Esophagus squamous epithelium (tissue), 4 donors: ENCODE results near the gene TEX19.

Source experiments
- POLR2A ChIP-seq, 4 donors: fragments of 450-650 bp; IDR thresholded peaks; one replicate each; pipeline ENCODE4 v1.6.1; 2017; ENCODE audit warnings: antibody characterized with exemption in 4 of 4, mild to moderate bottlenecking in 4 of 4, moderate library complexity in 3 of 4
- TF ChIP-seq, protein P1 (sequence below), 6 experiments: fragments of 450-650 bp in 4 of 6; fragments of 200-600 bp in 2 of 6; sonication (generic) in 2 of 6; IDR thresholded peaks; one replicate each; pipeline ENCODE4 v1.5.1; 2016 to 2019; ENCODE audit warnings: antibody characterized with exemption in 6 of 6, mild to moderate bottlenecking in 4 of 6, moderate library complexity in 4 of 6

DNA sequence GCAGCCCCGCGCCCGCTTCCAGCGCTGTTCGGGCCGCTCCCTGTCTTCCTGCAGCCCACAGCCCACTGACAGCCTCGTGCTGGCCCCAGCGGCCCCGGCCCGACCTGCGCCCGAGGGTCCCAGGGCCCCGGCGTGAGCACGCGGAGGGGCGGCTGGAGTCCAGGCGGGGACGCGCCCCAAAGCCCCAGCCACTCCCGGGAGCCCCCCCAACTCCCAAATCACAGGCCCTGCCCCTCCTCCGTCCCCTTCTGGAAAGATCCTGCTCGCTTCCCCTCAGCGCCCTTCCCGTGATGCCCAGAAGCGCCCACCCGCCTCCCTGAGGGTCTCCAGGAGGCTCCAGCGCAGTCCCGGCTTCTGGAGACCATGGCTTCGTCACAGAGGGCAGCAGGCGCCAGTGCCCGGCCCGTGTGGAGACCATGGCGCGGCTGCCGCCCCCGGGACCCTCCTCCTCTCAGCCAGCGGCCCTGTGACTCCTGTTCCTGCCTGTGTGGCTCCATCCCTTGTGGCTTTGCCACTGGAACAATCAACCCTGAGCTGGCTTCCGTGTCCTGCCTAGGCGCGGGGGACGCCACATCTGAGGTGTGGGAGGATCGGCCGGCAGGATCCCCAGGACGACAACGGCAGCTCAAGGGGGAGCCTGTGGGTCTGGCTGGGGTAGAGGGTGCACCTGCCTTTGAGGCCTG, 16.5 kb downstream of the TEX19 start:
- no peak for TF ChIP-seq POLR2A (IDR thresholded peaks at IDR 0.05)
- TF ChIP-seq, protein P1, sequence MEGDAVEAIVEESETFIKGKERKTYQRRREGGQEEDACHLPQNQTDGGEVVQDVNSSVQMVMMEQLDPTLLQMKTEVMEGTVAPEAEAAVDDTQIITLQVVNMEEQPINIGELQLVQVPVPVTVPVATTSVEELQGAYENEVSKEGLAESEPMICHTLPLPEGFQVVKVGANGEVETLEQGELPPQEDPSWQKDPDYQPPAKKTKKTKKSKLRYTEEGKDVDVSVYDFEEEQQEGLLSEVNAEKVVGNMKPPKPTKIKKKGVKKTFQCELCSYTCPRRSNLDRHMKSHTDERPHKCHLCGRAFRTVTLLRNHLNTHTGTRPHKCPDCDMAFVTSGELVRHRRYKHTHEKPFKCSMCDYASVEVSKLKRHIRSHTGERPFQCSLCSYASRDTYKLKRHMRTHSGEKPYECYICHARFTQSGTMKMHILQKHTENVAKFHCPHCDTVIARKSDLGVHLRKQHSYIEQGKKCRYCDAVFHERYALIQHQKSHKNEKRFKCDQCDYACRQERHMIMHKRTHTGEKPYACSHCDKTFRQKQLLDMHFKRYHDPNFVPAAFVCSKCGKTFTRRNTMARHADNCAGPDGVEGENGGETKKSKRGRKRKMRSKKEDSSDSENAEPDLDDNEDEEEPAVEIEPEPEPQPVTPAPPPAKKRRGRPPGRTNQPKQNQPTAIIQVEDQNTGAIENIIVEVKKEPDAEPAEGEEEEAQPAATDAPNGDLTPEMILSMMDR (IDR thresholded peaks at IDR 0.05), result no peak
